HL-60 (cell line): ENCODE results near the gene TMEM86B.

Source experiments
- CTCF ChIP-seq: IDR thresholded peaks from one replicate; pipeline ENCODE4 v1.5.1; 2011; ENCODE audit warnings: low read length, control low read depth, inconsistent platforms; ENCODE audit not compliant: insufficient read depth
- POLR2AphosphoS5 ChIP-seq: IDR thresholded peaks from 2 replicates; pipeline ENCODE4 v1.6.1; 2012; ENCODE audit warnings: low read depth
- REST ChIP-seq: IDR thresholded peaks from 2 replicates; pipeline ENCODE4 v1.6.1; 2012; ENCODE audit warnings: low read depth; ENCODE audit not compliant: insufficient replicate concordance

- TF ChIP-seq CTCF (no peak), REST (no peak), POLR2AphosphoS5 (no peak)
Measured at GRCh38 chr19:55189403-55189835, 39.1 kb downstream of the TMEM86B start.
